ENCODE data around the gene SPATA16.

SPATA16 gene

GRCh38 chr3:173096140-173096539 lies 44.9 kb downstream of the SPATA16 start:
- no peak for DNase-seq (ENCODE audit: low read depth)
- H3K4me3 ChIP-seq (replicated peaks; ENCODE audit: low read depth, low read length) = no peak overlapping the region
- TF ChIP-seq CTCF (IDR thresholded peaks at IDR 0.05; ENCODE audit: low read length, missing control alignments) = no peak

GRCh38 chr3:173092038-173092437 lies 49.0 kb downstream of the SPATA16 start:
- H3K4me3 ChIP-seq (replicated peaks; ENCODE audit: low read depth, low read length) = no peak overlapping the region
- TF ChIP-seq CTCF (IDR thresholded peaks at IDR 0.05; ENCODE audit: low read length, missing control alignments) = no peak

GRCh38 chr3:173090492-173090891 lies 50.5 kb downstream of the SPATA16 start:
- H3K4me3 ChIP-seq (replicated peaks; ENCODE audit: low read depth, low read length) = no peak overlapping the region
- TF ChIP-seq CTCF (IDR thresholded peaks at IDR 0.05; ENCODE audit: low read length, missing control alignments) = no peak
- DNase-seq (ENCODE audit: low read depth) = no peak

More at GRCh38 chr3:173092038-173092437, 49.0 kb downstream of the SPATA16 start:
- no peak for DNase-seq (ENCODE audit: low read depth)

- no peak for DNase-seq (ENCODE audit: low read depth)
- TF ChIP-seq CTCF (IDR thresholded peaks at IDR 0.05; ENCODE audit: low read length, missing control alignments) = no peak
- no peak overlapping the region for H3K4me3 ChIP-seq (replicated peaks; ENCODE audit: low read depth, low read length)
Measured at GRCh38 chr3:173089283-173089682, 51.8 kb downstream of the SPATA16 start.

- no peak for TF ChIP-seq CTCF (IDR thresholded peaks at IDR 0.05; ENCODE audit: low read length, missing control alignments)
- no peak overlapping the region for H3K4me3 ChIP-seq (replicated peaks; ENCODE audit: low read depth, low read length)
- no peak for DNase-seq (ENCODE audit: low read depth)
Measured at GRCh38 chr3:173078525-173078924, 62.5 kb downstream of the SPATA16 start.

GRCh38 chr3:173066044-173067004 lies 74.7 kb downstream of the SPATA16 start:
- peak; percentile 81 for DNase-seq (ENCODE audit: low read depth)
- no peak overlapping the region for H3K4me3 ChIP-seq (replicated peaks; ENCODE audit: low read depth, low read length)
- no peak for TF ChIP-seq CTCF (IDR thresholded peaks at IDR 0.05; ENCODE audit: low read length, missing control alignments)

All from fibroblast of pulmonary artery (primary cell).